Gastrocnemius medialis (tissue), 4 donors: ENCODE data around the gene PNLIPRP2. TPM values are rescaled to one million over a fixed set of nuclear protein-coding genes. Genes with fewer than 3 reads are reported as not detected.

Experiments
- ATAC-seq, 2 donors: fragments of 150-250 bp; one replicate each; pipeline ENCODE4 v1.9.1; 2016
- DNase-seq, 2 donors: peaks; one replicate each; pipeline ENCODE4 v3.0.0-alpha.2; 2019
- H3K27ac ChIP-seq, 4 donors: fragments of 200-600 bp; sonication (generic); 1 replicate in 1 of 4; 2 replicates in 3 of 4; pipeline ENCODE4 v1.5.1; 2016 to 2018; ENCODE audit warnings: mild to moderate bottlenecking in 2 of 4, moderate library complexity in 1 of 4
- H3K27me3 ChIP-seq, 3 donors: fragments of 200-600 bp; sonication (generic) in 2 of 3; 1 replicate in 1 of 3; 2 replicates in 2 of 3; pipeline versions ENCODE4 v1.5.1 to v1.6.0; 2016 to 2019; ENCODE audit warnings: mild to moderate bottlenecking in 1 of 3, moderate library complexity in 1 of 3
- H3K36me3 ChIP-seq, 2 donors: fragments of 200-600 bp; sonication (generic) in 1 of 2; one replicate each; pipeline ENCODE4 v1.5.1; 2017 to 2018
- H3K4me1 ChIP-seq, 2 donors: fragments of 200-600 bp; sonication (generic) in 1 of 2; one replicate each; pipeline ENCODE4 v1.5.1; 2016 to 2017; ENCODE audit warnings: mild to moderate bottlenecking in 2 of 2
- H3K4me3 ChIP-seq, 4 donors: fragments of 200-600 bp; sonication (generic) in 3 of 4; 1 replicate in 1 of 4; 2 replicates in 3 of 4; pipeline ENCODE4 v1.5.1; 2016 to 2019; ENCODE audit warnings: mild to moderate bottlenecking in 2 of 4
- H3K9me3 ChIP-seq, 3 donors: fragments of 200-600 bp; sonication (generic) in 2 of 3; 1 replicate in 1 of 3; 2 replicates in 2 of 3; pipeline ENCODE4 v1.5.1; 2016 to 2019
- POLR2A ChIP-seq, 2 donors: fragments of 450-650 bp; IDR thresholded peaks; one replicate each; pipeline ENCODE4 v1.6.1; 2017; ENCODE audit warnings: antibody characterized with exemption in 2 of 2, mild to moderate bottlenecking in 2 of 2, moderate library complexity in 2 of 2
- in situ Hi-C, 4 donors: fragments of 200-750 bp; cut with MboI; loops; one replicate each; pipeline versions ENCODE4 v1.15.0 to v1.8.0; 2017; ENCODE audit warnings: low sequenced_read_pairs in 4 of 4
- intact Hi-C: fragments of 100-400 bp; cut with DNase I; formaldehyde crosslinking; loops from one replicate; pipeline ENCODE4 v1.15.1; 2023; ENCODE audit warnings: low total_unique reads
- total RNA-seq, 4 donors: library from RNA; depleted of rRNA; stranded (reverse); fragments of >200 nt; gene quantifications; one replicate each; pipeline versions ENCODE4 v1.1.0 to v1.2.3, GENCODE V29; 2016
- TF ChIP-seq, protein P1 (sequence below), 5 experiments: fragments of 450-650 bp in 3 of 5; fragments of 200-600 bp in 2 of 5; sonication (generic) in 2 of 5; IDR thresholded peaks in 4 of 5; conservative IDR thresholded peaks in 1 of 5; 1 replicate in 4 of 5; 2 replicates in 1 of 5; pipeline ENCODE4 v1.5.1; 2016 to 2019; ENCODE audit warnings: antibody characterized with exemption in 5 of 5, mild to moderate bottlenecking in 3 of 5, moderate library complexity in 3 of 5

The PNLIPRP2 gene
- total RNA-seq, 4 donors from 2014 or later: not detected

GRCh38 chr10:116679351-116679750, 58.6 kb downstream of the PNLIPRP2 start:
- H3K27ac ChIP-seq: no peak overlapping the region
- in situ Hi-C loops (loop anchor here in 1 of 4 donors (25.0 kb wide), 1 partner anchor 483 kb away; no protein-coding TSS in a partner anchor), intact Hi-C loops (no loop called here)
- TF ChIP-seq, protein P1, sequence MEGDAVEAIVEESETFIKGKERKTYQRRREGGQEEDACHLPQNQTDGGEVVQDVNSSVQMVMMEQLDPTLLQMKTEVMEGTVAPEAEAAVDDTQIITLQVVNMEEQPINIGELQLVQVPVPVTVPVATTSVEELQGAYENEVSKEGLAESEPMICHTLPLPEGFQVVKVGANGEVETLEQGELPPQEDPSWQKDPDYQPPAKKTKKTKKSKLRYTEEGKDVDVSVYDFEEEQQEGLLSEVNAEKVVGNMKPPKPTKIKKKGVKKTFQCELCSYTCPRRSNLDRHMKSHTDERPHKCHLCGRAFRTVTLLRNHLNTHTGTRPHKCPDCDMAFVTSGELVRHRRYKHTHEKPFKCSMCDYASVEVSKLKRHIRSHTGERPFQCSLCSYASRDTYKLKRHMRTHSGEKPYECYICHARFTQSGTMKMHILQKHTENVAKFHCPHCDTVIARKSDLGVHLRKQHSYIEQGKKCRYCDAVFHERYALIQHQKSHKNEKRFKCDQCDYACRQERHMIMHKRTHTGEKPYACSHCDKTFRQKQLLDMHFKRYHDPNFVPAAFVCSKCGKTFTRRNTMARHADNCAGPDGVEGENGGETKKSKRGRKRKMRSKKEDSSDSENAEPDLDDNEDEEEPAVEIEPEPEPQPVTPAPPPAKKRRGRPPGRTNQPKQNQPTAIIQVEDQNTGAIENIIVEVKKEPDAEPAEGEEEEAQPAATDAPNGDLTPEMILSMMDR (IDR thresholded peaks at IDR 0.05 in 4 of 5, conservative IDR thresholded peaks at IDR 0.05 in 1 of 5): no peak
- no peak for TF ChIP-seq POLR2A (IDR thresholded peaks at IDR 0.05)
- no peaks in the 10 kb centered on the region for H3K4me1 ChIP-seq
- H3K4me3 ChIP-seq: no peak overlapping the region
- DNase-seq (no peak), ATAC-seq (no peak)
- no peaks in the 10 kb centered on the region for H3K9me3 ChIP-seq
- no peaks in the 10 kb centered on the region for H3K27me3 ChIP-seq
- H3K36me3 ChIP-seq: no peaks in the 10 kb centered on the region

DNA sequence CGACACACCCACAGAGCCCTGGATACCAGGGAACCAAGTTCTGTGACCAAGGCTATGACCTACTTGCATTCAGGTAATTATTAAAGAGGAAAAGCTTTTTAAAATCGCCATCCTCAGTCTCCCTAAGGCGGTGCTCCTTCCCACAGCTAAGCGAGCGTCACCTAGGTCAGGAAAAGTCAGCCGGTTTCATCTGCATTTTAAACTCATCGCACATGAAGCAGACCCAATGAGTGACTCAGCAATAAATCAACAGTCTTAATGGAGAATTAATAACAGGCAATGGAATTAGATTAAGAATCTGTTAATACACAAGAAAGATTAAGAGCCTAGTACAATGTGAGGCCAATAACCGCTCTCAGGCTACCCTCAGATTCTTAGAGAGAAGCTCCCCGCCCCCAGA, 62.4 kb downstream of the PNLIPRP2 start:
- TF ChIP-seq, protein P1 (IDR thresholded peaks at IDR 0.05 in 4 of 5, conservative IDR thresholded peaks at IDR 0.05 in 1 of 5): no peak
- no peak for TF ChIP-seq POLR2A (IDR thresholded peaks at IDR 0.05)
- no peak for ATAC-seq
- H3K36me3 ChIP-seq: no peaks in the 10 kb centered on the region

GRCh38 chr10:116683821-116684220, 63.1 kb downstream of the PNLIPRP2 start:
- TF ChIP-seq, protein P1 (IDR thresholded peaks at IDR 0.05 in 4 of 5, conservative IDR thresholded peaks at IDR 0.05 in 1 of 5): no peak
- no peak for TF ChIP-seq POLR2A (IDR thresholded peaks at IDR 0.05)
- Histone ChIP-seq H3K4me3 (no peak overlapping the region), H3K4me1 (peaks cover 0 to 4% of the 10 kb centered on the region in 2 donors), H3K36me3 (no peaks in the 10 kb centered on the region), H3K9me3 (no peaks in the 10 kb centered on the region), H3K27ac (no peak overlapping the region), H3K27me3 (no peaks in the 10 kb centered on the region)
- DNase-seq: no peak
- no peak for ATAC-seq
- intact Hi-C loops: loop anchor here (2.0 kb wide), 1 partner anchor 59 kb away; the partner anchor contains the start of gene HSPA12A
- in situ Hi-C loops: loop anchor here in 3 of 4 donors (10.0 to 25.0 kb wide), 3 partner anchors 101 to 491 kb away; no protein-coding TSS in a partner anchor

More for the DNA sequence above, 62.4 kb downstream of the PNLIPRP2 start:
- Histone ChIP-seq H3K9me3 (no peaks in the 10 kb centered on the region), H3K4me3 (no peak overlapping the region), H3K27me3 (no peaks in the 10 kb centered on the region), H3K4me1 (peaks cover 0 to under 1% of the 10 kb centered on the region in 2 donors), H3K27ac (no peak overlapping the region)
- in situ Hi-C loops: loop anchor here in 3 of 4 donors (10.0 to 25.0 kb wide), 3 partner anchors 102 to 492 kb away; no protein-coding TSS in a partner anchor
- intact Hi-C loops: loop anchor here (2.0 kb wide), 1 partner anchor 60 kb away; the partner anchor contains the start of gene HSPA12A
- DNase-seq: no peak

GRCh38 chr10:116684781-116685180, 64.0 kb downstream of the PNLIPRP2 start:
- no peaks in the 10 kb centered on the region for H3K36me3 ChIP-seq
- intact Hi-C loops: no loop called here
- in situ Hi-C loops: loop anchor here in 3 of 4 donors (5.0 to 25.0 kb wide), 5 partner anchors 98 to 490 kb away; no protein-coding TSS in a partner anchor
- no peaks in the 10 kb centered on the region for H3K27me3 ChIP-seq
- no peak overlapping the region for H3K4me3 ChIP-seq
- no peaks in the 10 kb centered on the region for H3K9me3 ChIP-seq
- no peak overlapping the region for H3K27ac ChIP-seq
- DNase-seq: no peak
- peaks cover 0 to 4% of the 10 kb centered on the region in 2 donors for H3K4me1 ChIP-seq
- no peak for ATAC-seq
- no peak for TF ChIP-seq POLR2A (IDR thresholded peaks at IDR 0.05)
- TF ChIP-seq, protein P1 (IDR thresholded peaks at IDR 0.05 in 4 of 5, conservative IDR thresholded peaks at IDR 0.05 in 1 of 5): no peak
